GM18909 (cell line): Measurements from ENCODE around the gene DMRTA2.

Source experiments
- ATAC-seq: cut with Tn5 transposase; IDR thresholded peaks from one replicate; pipeline ENCODE4 v1.9.1; 2021; ENCODE audit warnings: mild to moderate bottlenecking; ENCODE audit not compliant: unreplicated experiment, poor library complexity

The DMRTA2 gene

GRCh38 chr1:50422946-50423669 lies at the start of gene DMRTA2:
TSS of gene DMRTA2 (minus strand) at chr1:50423443. CDS start at chr1:50421536, 1,907 bp downstream.
- ATAC-seq = no peak

GRCh38 chr1:50471967-50472366 lies 48.7 kb upstream of the DMRTA2 start:
- ATAC-seq = no peak

- ATAC-seq = no peak
These were observed 39.7 kb upstream of the DMRTA2 start for GRCh38 chr1:50462964-50463363.

GRCh38 chr1:50458507-50458906 lies 35.3 kb upstream of the DMRTA2 start:
- no peak for ATAC-seq

GRCh38 chr1:50454911-50455310 lies 31.7 kb upstream of the DMRTA2 start:
- ATAC-seq = no peak

- ATAC-seq = no peak
These were observed 30.0 kb upstream of the DMRTA2 start for GRCh38 chr1:50453266-50453665.

GRCh38 chr1:50452700-50453099 lies 29.5 kb upstream of the DMRTA2 start:
- ATAC-seq = no peak

- no peak for ATAC-seq
These were observed 27.8 kb upstream of the DMRTA2 start for GRCh38 chr1:50450861-50451653.

- ATAC-seq = no peak
These were observed 24.7 kb upstream of the DMRTA2 start for GRCh38 chr1:50447961-50448360.

GRCh38 chr1:50441183-50441582 lies 17.9 kb upstream of the DMRTA2 start:
- ATAC-seq = no peak

GRCh38 chr1:50438945-50439344 lies 15.7 kb upstream of the DMRTA2 start:
- no peak for ATAC-seq

GRCh38 chr1:50436489-50436888 lies 13.2 kb upstream of the DMRTA2 start:
- ATAC-seq = no peak

- no peak for ATAC-seq
These were observed 6.8 kb upstream of the DMRTA2 start for GRCh38 chr1:50430010-50430405.

- no peak for ATAC-seq
These were observed 4.9 kb upstream of the DMRTA2 start for GRCh38 chr1:50427818-50428779.

GRCh38 chr1:50427086-50427817 lies 4.0 kb upstream of the DMRTA2 start:
- no peak for ATAC-seq

- ATAC-seq = no peak
These were observed 3.5 kb upstream of the DMRTA2 start for GRCh38 chr1:50426702-50427085.

GRCh38 chr1:50426108-50426700 lies 3.0 kb upstream of the DMRTA2 start:
- ATAC-seq = no peak

- no peak for ATAC-seq
These were observed 2.3 kb upstream of the DMRTA2 start for GRCh38 chr1:50425376-50426107.

- no peak for ATAC-seq
These were observed 1.7 kb upstream of the DMRTA2 start for GRCh38 chr1:50424884-50425375.
